Activated CD4-positive, alpha-beta memory T cell treated with anti-CD3 and anti-CD28 coated beads for 36 hours (primary cell): ENCODE results near the gene SH2D1B. TPM values are rescaled to one million over a fixed set of nuclear protein-coding genes. Genes with fewer than 3 reads are reported as not detected.

Experiments
- CTCF ChIA-PET: fragments of 350-600 bp; sonication (Branson Sonifier 250); formaldehyde crosslinking; loops from one replicate; lab custom pipeline; 2021; ENCODE audit warnings: antibody characterized with exemption, inconsistent platforms; lab: Charles Lee
- POLR2A ChIA-PET: fragments of 350-600 bp; sonication (Branson Sonifier 250); formaldehyde crosslinking; loops from one replicate; lab custom pipeline; 2021; ENCODE audit warnings: antibody characterized with exemption; lab: Charles Lee
- DNase-seq: peaks from one replicate; pipeline ENCODE4 v3.0.0-alpha.2; 2020
- H3K27ac Mint-ChIP-seq: one replicate; pipeline ENCODE4 v1.8.0; 2021; ENCODE audit warnings: mixed read lengths
- H3K27me3 Mint-ChIP-seq: one replicate; pipeline ENCODE4 v1.8.0; 2021; ENCODE audit warnings: mixed read lengths
- H3K36me3 Mint-ChIP-seq: one replicate; pipeline ENCODE4 v1.8.0; 2021; ENCODE audit warnings: mixed read lengths
- H3K4me1 Mint-ChIP-seq: one replicate; pipeline ENCODE4 v1.8.0; 2021; ENCODE audit warnings: low read depth, mixed read lengths
- H3K4me3 Mint-ChIP-seq: one replicate; pipeline ENCODE4 v1.8.0; 2021; ENCODE audit warnings: mild to moderate bottlenecking, mixed read lengths
- H3K9me3 Mint-ChIP-seq: one replicate; pipeline ENCODE4 v1.8.0; 2021; ENCODE audit warnings: mixed read lengths
- intact Hi-C: fragments of 100-400 bp; cut with micrococcal nuclease; formaldehyde crosslinking; loops from one replicate; pipeline ENCODE4 v1.15.1; 2023
- total RNA-seq, 2 experiments: library from RNA; stranded (reverse); gene quantifications; one replicate each; pipeline ENCODE4 v1.2.3, GENCODE V29; 2021

Gene SH2D1B
- total RNA-seq, 2 experiments from 2014 or later = not detected

- no peak for DNase-seq
- H3K36me3 Mint-ChIP-seq = no peaks in the 10 kb centered on the region
- no peaks in the 10 kb centered on the region for H3K4me1 Mint-ChIP-seq
- H3K9me3 Mint-ChIP-seq = no peaks in the 10 kb centered on the region
- CTCF ChIA-PET = no interaction called here
- intact Hi-C loops = no loop called here
- POLR2A ChIA-PET = no interaction called here
- H3K4me3 Mint-ChIP-seq = no peak overlapping the region
- H3K27me3 Mint-ChIP-seq = peaks cover 16% of the 10 kb centered on the region
- no peak overlapping the region for H3K27ac Mint-ChIP-seq
Measured at GRCh38 chr1:162385280-162385623, 26.7 kb downstream of the SH2D1B start.

- Mint-ChIP-seq H3K27me3 (peaks cover 13% of the 10 kb centered on the region), H3K4me1 (no peaks in the 10 kb centered on the region), H3K4me3 (no peak overlapping the region), H3K36me3 (no peaks in the 10 kb centered on the region), H3K9me3 (no peaks in the 10 kb centered on the region), H3K27ac (no peak overlapping the region)
- intact Hi-C loops = no loop called here
- DNase-seq = no peak
- CTCF ChIA-PET = no interaction called here
- POLR2A ChIA-PET = no interaction called here
Measured at GRCh38 chr1:162384601-162385279, 27.2 kb downstream of the SH2D1B start.

- intact Hi-C loops = no loop called here
- no peaks in the 10 kb centered on the region for H3K4me1 Mint-ChIP-seq
- DNase-seq = no peak
- ChIA-PET POLR2A (no interaction called here), CTCF (no interaction called here)
- no peak overlapping the region for H3K27ac Mint-ChIP-seq
- H3K36me3 Mint-ChIP-seq = no peaks in the 10 kb centered on the region
- H3K4me3 Mint-ChIP-seq = no peak overlapping the region
- H3K27me3 Mint-ChIP-seq = peaks cover 8% of the 10 kb centered on the region
- no peaks in the 10 kb centered on the region for H3K9me3 Mint-ChIP-seq
Measured at GRCh38 chr1:162384116-162384515, 27.8 kb downstream of the SH2D1B start.

GRCh38 chr1:162383516-162383915, 28.4 kb downstream of the SH2D1B start:
- CTCF ChIA-PET = interaction anchor here (1.1 kb wide), 1 partner anchor 8 kb away, joined by 3 read pairs; no protein-coding TSS in a partner anchor
- Mint-ChIP-seq H3K4me3 (no peak overlapping the region), H3K36me3 (no peaks in the 10 kb centered on the region), H3K27ac (no peak overlapping the region), H3K27me3 (peaks cover 2% of the 10 kb centered on the region), H3K9me3 (no peaks in the 10 kb centered on the region), H3K4me1 (no peaks in the 10 kb centered on the region)
- POLR2A ChIA-PET = no interaction called here
- intact Hi-C loops = no loop called here
- no peak for DNase-seq

GRCh38 chr1:162383091-162383490, 28.8 kb downstream of the SH2D1B start:
- Mint-ChIP-seq H3K9me3 (no peaks in the 10 kb centered on the region), H3K4me1 (no peaks in the 10 kb centered on the region), H3K27ac (no peak overlapping the region), H3K4me3 (no peak overlapping the region), H3K27me3 (peaks cover 2% of the 10 kb centered on the region), H3K36me3 (no peaks in the 10 kb centered on the region)
- no peak for DNase-seq
- ChIA-PET CTCF (interaction anchor here (1.1 kb wide), 1 partner anchor 9 kb away, joined by 3 read pairs; no protein-coding TSS in a partner anchor), POLR2A (no interaction called here)
- intact Hi-C loops = no loop called here

- intact Hi-C loops = no loop called here
- CTCF ChIA-PET = interaction anchor here (0.5 to 1.1 kb wide), 2 partner anchors 10 to 714 kb away, joined by 3 read pairs; no protein-coding TSS in a partner anchor
- H3K4me3 Mint-ChIP-seq = no peak overlapping the region
- H3K27me3 Mint-ChIP-seq = no peaks in the 10 kb centered on the region
- no peak overlapping the region for H3K27ac Mint-ChIP-seq
- no peak for DNase-seq
- H3K36me3 Mint-ChIP-seq = no peaks in the 10 kb centered on the region
- no peaks in the 10 kb centered on the region for H3K9me3 Mint-ChIP-seq
- POLR2A ChIA-PET = no interaction called here
- H3K4me1 Mint-ChIP-seq = no peaks in the 10 kb centered on the region
Measured at GRCh38 chr1:162381941-162382750, 29.8 kb downstream of the SH2D1B start.

- Mint-ChIP-seq H3K4me1 (no peaks in the 10 kb centered on the region), H3K27me3 (no peaks in the 10 kb centered on the region), H3K9me3 (no peaks in the 10 kb centered on the region), H3K27ac (no peak within 1 kb of the TSS), H3K4me3 (no peak within 1 kb of the TSS), H3K36me3 (no peaks in the 10 kb centered on the region)
- intact Hi-C loops = no loop called here
- ChIA-PET POLR2A (no interaction called here), CTCF (interaction anchor here (0.5 kb wide), 1 partner anchor 714 kb away, joined by 3 read pairs; no protein-coding TSS in a partner anchor)
- no peak for DNase-seq
Measured at GRCh38 chr1:162381383-162381782, 30.6 kb downstream of the SH2D1B start, which contains the start of gene C1orf226. C1orf226 (plus strand) TSS chr1:162381728; CDS start chr1:162381902, 174 bp downstream.

- Mint-ChIP-seq H3K27ac (no peak overlapping the region), H3K4me3 (no peak overlapping the region), H3K27me3 (no peaks in the 10 kb centered on the region), H3K36me3 (no peaks in the 10 kb centered on the region), H3K4me1 (no peaks in the 10 kb centered on the region), H3K9me3 (no peaks in the 10 kb centered on the region)
- ChIA-PET POLR2A (no interaction called here), CTCF (no interaction called here)
- DNase-seq = no peak
- intact Hi-C loops = no loop called here
Measured at GRCh38 chr1:162380061-162380846, 31.7 kb downstream of the SH2D1B start.

GRCh38 chr1:162376691-162377090, 35.2 kb downstream of the SH2D1B start, which contains the start of gene SPATA46:
SPATA46 (minus strand) TSS chr1:162376854; CDS start chr1:162376790, 64 bp downstream.
- Mint-ChIP-seq H3K4me3 (no peak within 1 kb of the TSS), H3K9me3 (no peaks in the 10 kb centered on the region), H3K36me3 (no peaks in the 10 kb centered on the region), H3K27ac (no peak within 1 kb of the TSS), H3K4me1 (no peaks in the 10 kb centered on the region), H3K27me3 (no peaks in the 10 kb centered on the region)
- CTCF ChIA-PET = no interaction called here
- DNase-seq = no peak
- intact Hi-C loops = no loop called here
- POLR2A ChIA-PET = no interaction called here

GRCh38 chr1:162375463-162375862, 36.5 kb downstream of the SH2D1B start:
- H3K4me3 Mint-ChIP-seq = no peak overlapping the region
- intact Hi-C loops = no loop called here
- H3K27me3 Mint-ChIP-seq = no peaks in the 10 kb centered on the region
- no peaks in the 10 kb centered on the region for H3K4me1 Mint-ChIP-seq
- H3K9me3 Mint-ChIP-seq = no peaks in the 10 kb centered on the region
- no peak overlapping the region for H3K27ac Mint-ChIP-seq
- CTCF ChIA-PET = no interaction called here
- POLR2A ChIA-PET = no interaction called here
- no peak for DNase-seq
- no peaks in the 10 kb centered on the region for H3K36me3 Mint-ChIP-seq

- POLR2A ChIA-PET = no interaction called here
- CTCF ChIA-PET = no interaction called here
Measured at GRCh38 chr1:162374406-162374805, 37.5 kb downstream of the SH2D1B start.

More at GRCh38 chr1:162374406-162374805, 37.5 kb downstream of the SH2D1B start:
- intact Hi-C loops = no loop called here
- Mint-ChIP-seq H3K4me1 (no peaks in the 10 kb centered on the region), H3K9me3 (no peaks in the 10 kb centered on the region), H3K27me3 (no peaks in the 10 kb centered on the region), H3K27ac (no peak overlapping the region), H3K4me3 (no peak overlapping the region), H3K36me3 (no peaks in the 10 kb centered on the region)
- DNase-seq = no peak
